HEK293 (cell line): ENCODE measurements around the gene VMO1.

ENCODE experiments used
- ATF2 ChIP-seq: fragments of 450-650 bp; formaldehyde crosslinking; IDR thresholded peaks from 2 replicates; pipeline ENCODE4 v1.5.1; 2016; ENCODE audit warnings: missing biosample characterization, missing genetic modification characterization, low read depth
- BCL11A ChIP-seq: fragments of 450-650 bp; formaldehyde crosslinking; IDR thresholded peaks from 2 replicates; pipeline ENCODE4 v1.5.1; 2016; ENCODE audit warnings: low read depth, missing biosample characterization, missing genetic modification characterization
- CTCF ChIP-seq: fragments of 450-650 bp; formaldehyde crosslinking; IDR thresholded peaks from 2 replicates; pipeline ENCODE4 v1.5.1; 2016; ENCODE audit warnings: missing biosample characterization, missing genetic modification characterization
- EGR2 ChIP-seq: fragments of 450-650 bp; formaldehyde crosslinking; IDR thresholded peaks from 2 replicates; pipeline ENCODE4 v1.5.1; 2016; ENCODE audit warnings: low read depth, missing biosample characterization, missing genetic modification characterization
- MYNN ChIP-seq: fragments of 450-650 bp; formaldehyde crosslinking; IDR thresholded peaks from 2 replicates; pipeline ENCODE4 v1.5.1; 2016; ENCODE audit warnings: missing biosample characterization, missing genetic modification characterization, borderline replicate concordance
- PRDM10 ChIP-seq: fragments of 450-650 bp; formaldehyde crosslinking; IDR thresholded peaks from 2 replicates; pipeline ENCODE4 v1.5.1; 2016; ENCODE audit warnings: missing biosample characterization, missing genetic modification characterization
- REST ChIP-seq: fragments of 450-650 bp; formaldehyde crosslinking; IDR thresholded peaks from 2 replicates; pipeline ENCODE4 v1.5.1; 2016; ENCODE audit warnings: missing biosample characterization, missing genetic modification characterization
- SP2 ChIP-seq: fragments of 450-650 bp; formaldehyde crosslinking; IDR thresholded peaks from 2 replicates; pipeline ENCODE4 v1.5.1; 2016; ENCODE audit warnings: missing biosample characterization, missing genetic modification characterization
- ZBTB21 ChIP-seq: fragments of 450-650 bp; formaldehyde crosslinking; IDR thresholded peaks from 2 replicates; pipeline ENCODE4 v1.5.1; 2017; ENCODE audit warnings: missing biosample characterization, missing genetic modification characterization
- ZNF121 ChIP-seq: fragments of 450-650 bp; formaldehyde crosslinking; IDR thresholded peaks from 2 replicates; pipeline ENCODE4 v1.5.1; 2016; ENCODE audit warnings: missing biosample characterization, missing genetic modification characterization
- ZNF24 ChIP-seq: fragments of 450-650 bp; formaldehyde crosslinking; IDR thresholded peaks from 2 replicates; pipeline ENCODE4 v1.5.1; 2016; ENCODE audit warnings: missing biosample characterization, missing genetic modification characterization
- ZNF274 ChIP-seq, 2 experiments: fragments of 200-500 bp in 1 of 2; fragments of 450-650 bp in 1 of 2; sonication (Bioruptor generic) in 1 of 2; formaldehyde crosslinking in 1 of 2; IDR thresholded peaks; 2 replicates each; pipeline versions ENCODE4 v1.5.1 to v1.6.1; 2014 to 2016; ENCODE audit warnings: borderline replicate concordance in 1 of 2, inconsistent platforms in 1 of 2, low read length in 1 of 2, missing biosample characterization in 1 of 2, missing genetic modification characterization in 1 of 2
- ZNF571 ChIP-seq: fragments of 450-650 bp; formaldehyde crosslinking; IDR thresholded peaks from 2 replicates; pipeline ENCODE4 v1.5.0; 2017; ENCODE audit warnings: missing biosample characterization, missing genetic modification characterization
- ZNF768 ChIP-seq: fragments of 450-650 bp; formaldehyde crosslinking; IDR thresholded peaks from 2 replicates; pipeline ENCODE4 v1.5.1; 2018; ENCODE audit warnings: missing biosample characterization, mild to moderate bottlenecking, missing genetic modification characterization

GRCh38 chr17:4800462-4801196, 14.5 kb upstream of the VMO1 start:
- TF ChIP-seq ATF2 (tag by site-specific recombination) (no peak), PRDM10 (no peak), ZBTB21 (tag by site-specific recombination) (no peak), MYNN (no peak), ZNF121 (no peak), ZNF24 (tag by site-specific recombination) (no peak), CTCF (tag by site-specific recombination) (no peak), BCL11A (no peak), EGR2 (tag by site-specific recombination) (no peak), SP2 (no peak), ZNF274 (IDR thresholded peaks at IDR 0.05; ENCODE audit: low read length) (no peak), ZNF274 (tag by site-specific recombination; IDR thresholded peaks at IDR 0.05; ENCODE audit: borderline replicate concordance) (no peak), ZNF768 (tag by site-specific recombination) (no peak), ZNF571 (tag by site-specific recombination) (no peak), REST (tag by site-specific recombination) (no peak)
